ENCODE measurements around the gene FNDC3B. TPM values are rescaled to one million over a fixed set of nuclear protein-coding genes. Genes with fewer than 3 reads are reported as not detected.

Gene FNDC3B
- total and polyA plus RNA-seq, 9 of the 15 experiments (the other 6 are each of a cell fraction or from before 2014, with no cell fraction given) = 7.0 to 35.8 (median 16.2) TPM

GRCh38 chr3:172043766-172044165, 4.4 kb downstream of the FNDC3B start (continued):
- TF ChIP-seq E2F4 (CRISPR knock-in tag; IDR thresholded peaks at IDR 0.05; ENCODE audit: low read depth) (no peak), PBX2 (CRISPR knock-in tag; IDR thresholded peaks at IDR 0.05; ENCODE audit: low read depth) (no peak), PBX2 (tag; conservative IDR thresholded peaks at IDR 0.05; ENCODE audit: low read depth) (no peak)
- TF ChIP-seq, protein P1, sequence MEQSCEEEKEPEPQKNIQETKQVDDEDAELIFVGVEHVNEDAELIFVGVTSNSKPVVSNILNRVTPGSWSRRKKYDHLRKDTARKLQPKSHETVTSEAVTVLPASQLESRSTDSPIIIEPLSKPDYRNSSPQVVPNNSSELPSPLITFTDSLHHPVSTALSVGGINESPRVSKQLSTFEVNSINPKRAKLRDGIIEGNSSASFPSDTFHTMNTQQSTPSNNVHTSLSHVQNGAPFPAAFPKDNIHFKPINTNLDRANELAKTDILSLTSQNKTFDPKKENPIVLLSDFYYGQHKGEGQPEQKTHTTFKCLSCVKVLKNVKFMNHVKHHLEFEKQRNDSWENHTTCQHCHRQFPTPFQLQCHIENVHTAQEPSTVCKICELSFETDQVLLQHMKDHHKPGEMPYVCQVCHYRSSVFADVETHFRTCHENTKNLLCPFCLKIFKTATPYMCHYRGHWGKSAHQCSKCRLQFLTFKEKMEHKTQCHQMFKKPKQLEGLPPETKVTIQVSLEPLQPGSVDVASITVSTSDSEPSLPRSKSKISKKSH (CRISPR knock-in tag; IDR thresholded peaks at IDR 0.05) = no peak
